Endothelial cell of umbilical vein (primary cell): ENCODE data around the gene PLXNA4. TPM values are rescaled to one million over a fixed set of nuclear protein-coding genes. Genes with fewer than 3 reads are reported as not detected.

ENCODE experiments used
- BruUV-seq: library from RNA; stranded (reverse); fragments of 400-500 nt; replicated peaks from 2 replicates; lab custom pipeline; 2021; lab: Mats Ljungman, UMichigan
- CTCF ChIA-PET: fragments of 300-600, 350-600 bp; sonication (Branson Sonifier 250); formaldehyde crosslinking; loops from one replicate; lab custom pipeline; 2021; ENCODE audit warnings: antibody characterized with exemption, inconsistent platforms; lab: Charles Lee
- POLR2A ChIA-PET: fragments of 300-600, 350-600 bp; sonication (Branson Sonifier 250); formaldehyde crosslinking; loops from one replicate; lab custom pipeline; 2021; ENCODE audit warnings: antibody characterized with exemption, inconsistent platforms; lab: Charles Lee
- DNase-seq: peaks from one replicate; pipeline ENCODE4 v3.0.0-alpha.2; 2011; ENCODE audit warnings: low read depth, low spot score
- FAIRE-seq: peaks from 2 replicates; lab custom pipeline; 2011; peaks lifted over from hg19 to GRCh38; lab: Jason Lieb, UNC
- H2AFZ ChIP-seq: 2 replicates; pipeline ENCODE4 v1.6.0; 2012; ENCODE audit warnings: low read depth, low read length, control low read depth, inconsistent platforms
- H3K27ac ChIP-seq: 2 replicates; pipeline ENCODE4 v1.5.1; 2011; ENCODE audit warnings: low read depth, mild to moderate bottlenecking, control low read depth, low read length, moderate library complexity; ENCODE audit not compliant: insufficient read depth
- H3K27me3 ChIP-seq, 2 experiments: 2 replicates each; pipeline versions ENCODE4 v1.6.0 to v1.6.1; 2011; ENCODE audit warnings: low read length in 2 of 2, mixed read lengths in 1 of 2; ENCODE audit not compliant: control insufficient read depth in 2 of 2, insufficient read depth in 2 of 2
- H3K36me3 ChIP-seq, 2 experiments: 2 replicates in 1 of 2; 3 replicates in 1 of 2; pipeline ENCODE4 v1.5.1; 2011; ENCODE audit warnings: low read length in 2 of 2, mild to moderate bottlenecking in 1 of 2, moderate library complexity in 1 of 2; ENCODE audit not compliant: control insufficient read depth in 2 of 2, insufficient read depth in 2 of 2; ENCODE audit errors: extremely low read depth in 1 of 2
- H3K4me1 ChIP-seq: 3 replicates; pipeline ENCODE4 v1.5.1; 2011; ENCODE audit warnings: mild to moderate bottlenecking, low read length; ENCODE audit not compliant: control insufficient read depth, insufficient read depth; ENCODE audit errors: extremely low read depth
- H3K4me2 ChIP-seq: 2 replicates; pipeline ENCODE4 v1.6.1; 2011; ENCODE audit warnings: low read length, control low read depth, mixed read lengths; ENCODE audit not compliant: insufficient read depth
- H3K4me3 ChIP-seq, 3 experiments: fragments of 200-600 bp in 1 of 3; sonication (generic), shearing (Covaris generic) in 1 of 3; replicated peaks in 1 of 3; 2 replicates each; pipeline ENCODE4 v1.5.1; 2011 to 2016; ENCODE audit warnings: control low read depth in 3 of 3, low read length in 3 of 3, mild to moderate bottlenecking in 2 of 3, inconsistent platforms in 1 of 3, low read depth in 1 of 3, moderate library complexity in 1 of 3; ENCODE audit not compliant: insufficient read depth in 1 of 3
- H3K79me2 ChIP-seq: 2 replicates; pipeline ENCODE4 v1.6.0; 2012; ENCODE audit warnings: low read length, inconsistent platforms; ENCODE audit not compliant: control insufficient read depth, insufficient read depth
- H3K9ac ChIP-seq: replicated peaks from 2 replicates; pipeline ENCODE3; 2011; ENCODE audit warnings: low read length, control low read depth; ENCODE audit not compliant: insufficient read depth; ENCODE audit errors: extremely low read depth
- H3K9me1 ChIP-seq: replicated peaks from 3 replicates; pipeline ENCODE4 v1.6.0; 2011; ENCODE audit warnings: mild to moderate bottlenecking, low read length; ENCODE audit not compliant: control insufficient read depth, insufficient read depth; ENCODE audit errors: extremely low read depth
- H3K9me3 ChIP-seq: replicated peaks from 2 replicates; pipeline ENCODE4 v1.5.1; 2012; ENCODE audit warnings: low read length, inconsistent platforms; ENCODE audit not compliant: control insufficient read depth, insufficient read depth
- H4K20me1 ChIP-seq: replicated peaks from 2 replicates; pipeline ENCODE3; 2011; ENCODE audit warnings: mild to moderate bottlenecking, low read length; ENCODE audit not compliant: control insufficient read depth, insufficient read depth; ENCODE audit errors: extremely low read depth
- EZH2 ChIP-seq: IDR thresholded peaks from 2 replicates; pipeline ENCODE4 v1.6.1; 2012; ENCODE audit warnings: borderline replicate concordance, low read depth, mild to moderate bottlenecking, moderate library complexity, low read length, inconsistent platforms; ENCODE audit not compliant: severe bottlenecking
- FOS ChIP-seq: IDR thresholded peaks from 2 replicates; pipeline ENCODE4 v1.6.1; 2011; ENCODE audit warnings: mild to moderate bottlenecking, low read length, moderate library complexity, borderline replicate concordance; ENCODE audit not compliant: insufficient read depth
- JUN ChIP-seq: IDR thresholded peaks from 2 replicates; pipeline ENCODE4 v1.6.1; 2011; ENCODE audit warnings: borderline replicate concordance, low read depth; ENCODE audit not compliant: insufficient read length, insufficient read depth
- MYC ChIP-seq: IDR thresholded peaks from one replicate; pipeline ENCODE4 v1.6.1; 2011; ENCODE audit warnings: mild to moderate bottlenecking, low read depth, low read length
- dilution Hi-C: fragments of 300-500 bp; cut with MboI; formaldehyde crosslinking; loops from one replicate; pipeline ENCODE4 v1.15.0; 2019; ENCODE audit warnings: low sequenced_read_pairs; ENCODE audit not compliant: extremely low pct_ligation_motif_present
- intact Hi-C: fragments of 100-400 bp; cut with micrococcal nuclease; formaldehyde crosslinking; loops from one replicate; pipeline ENCODE4 v1.10.0; 2022
- polyA plus RNA-seq, 4 experiments: library from polyadenylated mRNA; depleted of rRNA in 3 of 4; stranded (reverse) in 3 of 4; unstranded in 1 of 4; fragments of >200 nt; gene quantifications; 2 replicates each; pipeline versions ENCODE4 v1.2.1 to v1.2.3, GENCODE V29; 2011 to 2012; ENCODE audit warnings: missing spikeins in 1 of 4
- total RNA-seq: library from RNA; stranded (reverse); gene quantifications from 2 replicates; pipeline ENCODE4 v1.2.3, GENCODE V29; 2021
- TF ChIP-seq, protein P1 (sequence below): IDR thresholded peaks from 2 replicates; pipeline ENCODE4 v1.6.1; 2011; ENCODE audit not compliant: insufficient read depth, insufficient read length
- TF ChIP-seq, protein P2 (sequence below), 2 donors: IDR thresholded peaks; 1 replicate in 1 of 2; 2 replicates in 1 of 2; pipeline ENCODE4 v1.5.1; 2011; ENCODE audit warnings: low read length in 2 of 2, mild to moderate bottlenecking in 2 of 2, moderate library complexity in 2 of 2, control low read depth in 1 of 2, inconsistent platforms in 1 of 2, low read depth in 1 of 2; ENCODE audit not compliant: insufficient read depth in 1 of 2; ENCODE audit errors: extremely low read depth in 1 of 2

The PLXNA4 gene
- total and polyA plus RNA-seq, 2 donors (not counting 3 experiments of a cell fraction or from before 2014, with no cell fraction given) = 12.1 to 20.4 TPM

DNA sequence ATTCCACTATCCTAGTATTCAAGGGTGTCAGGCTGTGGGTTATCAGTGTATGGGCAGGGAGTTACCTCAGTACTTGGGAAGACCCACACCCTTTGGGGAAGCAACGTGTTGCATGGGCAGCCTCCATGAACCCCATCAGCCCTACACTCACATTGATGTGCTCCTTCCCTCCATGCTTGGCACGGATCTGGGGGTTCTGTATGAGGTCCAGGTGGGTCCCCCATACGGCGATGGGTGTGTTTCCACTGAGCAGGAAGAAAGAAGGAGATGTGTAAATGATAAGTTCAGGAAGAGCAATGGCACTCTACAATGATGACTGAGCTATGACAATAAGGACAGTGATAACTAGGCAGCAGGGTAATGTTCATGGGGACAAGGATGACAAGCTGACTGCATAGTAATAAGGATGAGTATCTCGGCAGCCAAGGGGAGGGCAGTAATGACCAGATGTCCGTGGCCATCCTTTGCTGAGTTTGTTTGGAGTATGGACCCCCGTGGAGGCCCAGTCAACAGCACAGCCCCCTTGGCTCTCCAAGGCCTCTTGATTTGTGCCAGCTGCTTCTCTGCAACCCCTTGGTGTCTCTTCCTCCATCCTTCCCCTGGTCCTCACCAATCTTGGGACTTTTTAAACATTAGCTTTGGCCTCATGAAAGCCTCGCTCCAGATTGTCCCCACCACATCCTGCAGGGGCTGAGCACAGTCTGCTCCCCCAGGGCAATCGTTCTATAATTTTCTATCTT, 394.2 kb downstream of the PLXNA4 start:
- H3K36me3 ChIP-seq = peaks cover 0 to 27% of the 10 kb centered on the region in 2 experiments
- dilution Hi-C loops (no loop called here), intact Hi-C loops (no loop called here)
- DNase-seq = no peak
- no peak for TF ChIP-seq FOS
- no peak for TF ChIP-seq JUN
- no peak for TF ChIP-seq MYC
- TF ChIP-seq, protein P1, sequence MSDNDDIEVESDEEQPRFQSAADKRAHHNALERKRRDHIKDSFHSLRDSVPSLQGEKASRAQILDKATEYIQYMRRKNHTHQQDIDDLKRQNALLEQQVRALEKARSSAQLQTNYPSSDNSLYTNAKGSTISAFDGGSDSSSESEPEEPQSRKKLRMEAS = no peak
- TF ChIP-seq, protein P2, sequence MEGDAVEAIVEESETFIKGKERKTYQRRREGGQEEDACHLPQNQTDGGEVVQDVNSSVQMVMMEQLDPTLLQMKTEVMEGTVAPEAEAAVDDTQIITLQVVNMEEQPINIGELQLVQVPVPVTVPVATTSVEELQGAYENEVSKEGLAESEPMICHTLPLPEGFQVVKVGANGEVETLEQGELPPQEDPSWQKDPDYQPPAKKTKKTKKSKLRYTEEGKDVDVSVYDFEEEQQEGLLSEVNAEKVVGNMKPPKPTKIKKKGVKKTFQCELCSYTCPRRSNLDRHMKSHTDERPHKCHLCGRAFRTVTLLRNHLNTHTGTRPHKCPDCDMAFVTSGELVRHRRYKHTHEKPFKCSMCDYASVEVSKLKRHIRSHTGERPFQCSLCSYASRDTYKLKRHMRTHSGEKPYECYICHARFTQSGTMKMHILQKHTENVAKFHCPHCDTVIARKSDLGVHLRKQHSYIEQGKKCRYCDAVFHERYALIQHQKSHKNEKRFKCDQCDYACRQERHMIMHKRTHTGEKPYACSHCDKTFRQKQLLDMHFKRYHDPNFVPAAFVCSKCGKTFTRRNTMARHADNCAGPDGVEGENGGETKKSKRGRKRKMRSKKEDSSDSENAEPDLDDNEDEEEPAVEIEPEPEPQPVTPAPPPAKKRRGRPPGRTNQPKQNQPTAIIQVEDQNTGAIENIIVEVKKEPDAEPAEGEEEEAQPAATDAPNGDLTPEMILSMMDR (IDR thresholded peaks at IDR 0.05; ENCODE audit: extremely low read depth in 1 of 2, insufficient read depth in 1 of 2, low read depth in 1 of 2, low read length in 2 of 2) = no peak
- TF ChIP-seq EZH2 = no peak
- H3K9ac ChIP-seq = no peak overlapping the region
- no peak overlapping the region for H3K27ac ChIP-seq
- H4K20me1 ChIP-seq = no peaks in the 10 kb centered on the region
- H3K4me1 ChIP-seq = no peaks in the 10 kb centered on the region
- H3K27me3 ChIP-seq = no peaks in the 10 kb centered on the region
- H3K79me2 ChIP-seq = no peaks in the 10 kb centered on the region
- H3K4me2 ChIP-seq = no peak overlapping the region
- no peak overlapping the region for H3K4me3 ChIP-seq
- ChIA-PET POLR2A (no interaction called here), CTCF (interaction anchor here (1.0 kb wide), 1 partner anchor 12 kb away, joined by 3 read pairs; no protein-coding TSS in a partner anchor)
- H3K9me1 ChIP-seq = no peaks in the 10 kb centered on the region
- no TSS peak for BruUV-seq
- H3K9me3 ChIP-seq = no peaks in the 10 kb centered on the region
- no peak for FAIRE-seq
- no peak overlapping the region for H2AFZ ChIP-seq
